GM12878 (cell line): ENCODE results near the gene GABRG1. TPM values are rescaled to one million over a fixed set of nuclear protein-coding genes. Genes with fewer than 3 reads are reported as not detected.

Experiments used
- ATAC-seq: fragments of 200-7000 bp; cut with Tn5 transposase; 3 replicates; pipeline ENCODE4 v1.9.1; 2020; ENCODE audit warnings: mild to moderate bottlenecking, moderate library complexity
- BruUV-seq: library from RNA; stranded (reverse); fragments of 400-500 nt; replicated peaks from 2 replicates; lab custom pipeline; 2021; lab: Mats Ljungman, UMichigan
- CTCF ChIA-PET: fragments of 300-600 bp; sonication (Branson Sonifier 250); formaldehyde crosslinking; extraction: SDS; loops from one replicate; lab custom pipeline; 2021; ENCODE audit warnings: inconsistent platforms; lab: Yijun Ruan, JAX
- POLR2A ChIA-PET: fragments of 350-600 bp; formaldehyde crosslinking; extraction: SDS; loops from one replicate; lab custom pipeline; 2021; ENCODE audit warnings: inconsistent platforms; lab: Charles Lee
- RAD21 ChIA-PET: fragments of 300-600 bp; sonication (Branson Sonifier 250); formaldehyde crosslinking; loops from one replicate; lab custom pipeline; 2023; ENCODE audit warnings: antibody characterized with exemption; ENCODE audit not compliant: unreplicated experiment; lab: Charles Lee
- SMC1A ChIA-PET: fragments of 300-600 bp; sonication (Branson Sonifier 250); formaldehyde crosslinking; loops from one replicate; lab custom pipeline; 2023; ENCODE audit not compliant: unreplicated experiment, uncharacterized antibody; lab: Charles Lee
- DNase-seq: peaks from one replicate; pipeline ENCODE4 v3.0.0-alpha.2; 2011; ENCODE audit warnings: low read depth, low spot score
- FAIRE-seq: peaks from 3 replicates; lab custom pipeline; 2011; peaks lifted over from hg19 to GRCh38; lab: Jason Lieb, UNC
- H2AFZ ChIP-seq: 2 replicates; pipeline ENCODE4 v1.6.0; 2011; ENCODE audit warnings: low read depth, low read length, control low read depth; ENCODE audit not compliant: control insufficient read depth
- H3K27ac ChIP-seq: 2 replicates; pipeline ENCODE4 v1.5.1; 2011; ENCODE audit warnings: control low read depth; ENCODE audit not compliant: control insufficient read depth, insufficient read depth
- H3K27me3 ChIP-seq, 2 experiments: replicated peaks in 1 of 2; 2 replicates each; pipeline versions ENCODE4 v1.6.0 to v1.6.1; 2011; ENCODE audit warnings: low read length in 1 of 2; ENCODE audit not compliant: control insufficient read depth in 2 of 2, insufficient read depth in 2 of 2
- H3K36me3 ChIP-seq, 2 experiments: 2 replicates each; pipeline ENCODE4 v1.5.1; 2011; ENCODE audit warnings: low read length in 1 of 2; ENCODE audit not compliant: control insufficient read depth in 2 of 2, insufficient read depth in 2 of 2
- H3K4me1 ChIP-seq: 2 replicates; pipeline ENCODE4 v1.6.1; 2011; ENCODE audit warnings: mild to moderate bottlenecking, low read length, moderate library complexity, mixed read lengths; ENCODE audit not compliant: control insufficient read depth, insufficient read depth
- H3K4me2 ChIP-seq: 2 replicates; pipeline ENCODE4 v1.6.0; 2011; ENCODE audit warnings: control low read depth; ENCODE audit not compliant: control insufficient read depth, insufficient read depth
- H3K4me3 ChIP-seq: fragments of 200-600 bp; sonication (generic); 2 replicates; pipeline ENCODE4 v1.5.1; 2016
- H3K79me2 ChIP-seq: 2 replicates; pipeline ENCODE4 v1.6.0; 2011; ENCODE audit warnings: low read length; ENCODE audit not compliant: control insufficient read depth, insufficient read depth
- H3K9ac ChIP-seq: 2 replicates; pipeline ENCODE4 v1.8.0; 2011; ENCODE audit warnings: low read length, control low read depth, mixed read lengths; ENCODE audit not compliant: control insufficient read depth, insufficient read depth
- H3K9me3 ChIP-seq: replicated peaks from 3 replicates; pipeline ENCODE4 v1.5.1; 2011; ENCODE audit warnings: mild to moderate bottlenecking, low read length; ENCODE audit not compliant: control insufficient read depth, insufficient read depth
- H4K20me1 ChIP-seq: 2 replicates; pipeline ENCODE4 v1.6.0; 2011; ENCODE audit not compliant: control insufficient read depth, insufficient read depth
- ASH2L ChIP-seq: fragments of 300-600, 200-600 bp; sonication (generic); IDR thresholded peaks from 2 replicates; pipeline ENCODE4 v1.6.1; 2017; ENCODE audit warnings: low read depth, mild to moderate bottlenecking, borderline replicate concordance
- ATF3 ChIP-seq: IDR thresholded peaks from 2 replicates; pipeline ENCODE4 v1.6.1; 2011; ENCODE audit warnings: low read depth, mild to moderate bottlenecking, low read length, moderate library complexity, borderline replicate concordance; ENCODE audit errors: extremely low read depth
- POLR2AphosphoS2 ChIP-seq: IDR thresholded peaks from 2 replicates; pipeline ENCODE4 v1.6.1; 2011; ENCODE audit warnings: low read depth, mild to moderate bottlenecking, low read length, improper control_type of control experiment, moderate library complexity
- STAT3 ChIP-seq: IDR thresholded peaks from 2 replicates; pipeline ENCODE4 v1.6.1; 2011; ENCODE audit warnings: low read depth, low read length, improper control_type of control experiment
- USF2 ChIP-seq: IDR thresholded peaks from 2 replicates; pipeline ENCODE4 v1.6.1; 2011; ENCODE audit warnings: low read depth, low read length, improper control_type of control experiment, borderline replicate concordance
- ZBED1 ChIP-seq: IDR thresholded peaks from 2 replicates; pipeline ENCODE4 v1.6.1; 2016; ENCODE audit warnings: borderline replicate concordance
- WGBS: methylation state at CpG from one replicate; pipeline ENCODE4 v1.1.6; 2016; ENCODE audit warnings: low lambda C conversion rate; ENCODE audit not compliant: insufficient replicate concordance, insufficient coverage; ENCODE audit errors: missing lambda C conversion rate; 5-methylcytosine and 5-hydroxymethylcytosine counted together
- in situ Hi-C: fragments of 300-500 bp; cut with MboI; formaldehyde crosslinking; loops from 9 replicates; pipeline ENCODE4 v1.14.3; 2018; ENCODE audit warnings: mixed read lengths
- intact Hi-C: fragments of 100-400 bp; cut with micrococcal nuclease; formaldehyde crosslinking; loops from one replicate; pipeline ENCODE4 v1.14.2; 2022; ENCODE audit not compliant: unreplicated experiment
- polyA plus RNA-seq, 11 experiments: library from polyadenylated mRNA; depleted of rRNA in 4 of 11; unstranded in 6 of 11; stranded (reverse) in 5 of 11; fragments of >200 nt; fragmentation: Nextera tagmentation in 4 of 11; fragmentation: Illumina TruSeq in 1 of 11; extraction: Ambion mirVana in 4 of 11; extraction: Trizol in 1 of 11; gene quantifications; 1 replicate in 1 of 11; 2 replicates in 10 of 11; pipeline versions ENCODE4 v1.2.1 to v1.2.3, GENCODE V29; 2011 to 2016; ENCODE audit warnings: inconsistent platforms in 2 of 11, missing spikeins in 2 of 11, low read depth in 1 of 11
- total RNA-seq, 4 experiments: library from RNA; depleted of rRNA in 3 of 4; stranded (reverse); fragments of >200 nt in 3 of 4; fragmentation: Illumina TruSeq in 1 of 4; extraction: Trizol in 1 of 4; gene quantifications; 2 replicates each; pipeline versions ENCODE4 v1.2.1 to v1.2.3, GENCODE V29; 2013 to 2021

Gene GABRG1
- total and polyA plus RNA-seq, 10 of the 15 experiments (the other 5 are each of a cell fraction or from before 2014, with no cell fraction given), result 0.01 to 0.06 TPM; not detected in 8

GRCh38 chr4:46051392-46051791, 72.5 kb downstream of the GABRG1 start:
- Histone ChIP-seq H3K9me3 (no peaks in the 10 kb centered on the region), H2AFZ (no peak overlapping the region), H3K79me2 (no peaks in the 10 kb centered on the region), H3K36me3 (no peaks in the 10 kb centered on the region), H3K27ac (no peak overlapping the region), H4K20me1 (no peaks in the 10 kb centered on the region), H3K27me3 (no peaks in the 10 kb centered on the region), H3K4me2 (no peak overlapping the region), H3K4me1 (no peaks in the 10 kb centered on the region), H3K4me3 (no peak overlapping the region), H3K9ac (no peak overlapping the region)
- DNase-seq (no peak), ATAC-seq (no peak), FAIRE-seq (no peak)
- POLR2A ChIA-PET, result no interaction called here
- intact Hi-C loops (no loop called here), in situ Hi-C loops (no loop called here)
- CTCF ChIA-PET, result no interaction called here
- WGBS, result 45% methylated on average over 2 of the region's 2 CpGs
- RAD21 ChIA-PET, result no interaction called here
- TF ChIP-seq ZBED1 (no peak), USF2 (no peak)
- no TSS peak for BruUV-seq
- SMC1A ChIA-PET, result no interaction called here

- in situ Hi-C loops (no loop called here), intact Hi-C loops (no loop called here)
- no peak for TF ChIP-seq ATF3
- no peak for TF ChIP-seq STAT3
- TF ChIP-seq POLR2AphosphoS2, result no peak
- TF ChIP-seq ASH2L, result no peak
- DNase-seq (no peak), FAIRE-seq (no peak), ATAC-seq (no peak)
- no peak overlapping the region for H2AFZ ChIP-seq
- RAD21 ChIA-PET, result no interaction called here
- no peak overlapping the region for H3K9ac ChIP-seq
- no peak overlapping the region for H3K4me3 ChIP-seq
- H3K9me3 ChIP-seq, result no peaks in the 10 kb centered on the region
- 0% methylated on average over 1 of the region's 1 CpG for WGBS
- POLR2A ChIA-PET, result no interaction called here
- H3K36me3 ChIP-seq, result no peaks in the 10 kb centered on the region
- no peaks in the 10 kb centered on the region for H3K27me3 ChIP-seq
- CTCF ChIA-PET, result interaction anchor here (0.7 kb wide), 1 partner anchor 1088 kb away, joined by 5 read pairs; no protein-coding TSS in a partner anchor
- H3K79me2 ChIP-seq, result no peaks in the 10 kb centered on the region
- H3K27ac ChIP-seq, result no peak overlapping the region
- no peaks in the 10 kb centered on the region for H4K20me1 ChIP-seq
- SMC1A ChIA-PET, result no interaction called here
- BruUV-seq, result no TSS peak
- no peaks in the 10 kb centered on the region for H3K4me1 ChIP-seq
- no peak overlapping the region for H3K4me2 ChIP-seq
Observed at GRCh38 chr4:46032056-46032455, 91.8 kb downstream of the GABRG1 start.
